Testis (tissue), 2 donors: Measurements from ENCODE around the gene OR5B17.

Experiments
- CTCF ChIP-seq, 3 experiments: fragments of 450-650 bp in 2 of 3; fragments of 200-600 bp in 1 of 3; sonication (generic) in 1 of 3; IDR thresholded peaks; one replicate each; pipeline ENCODE4 v1.5.1; 2016 to 2019; ENCODE audit warnings: antibody characterized with exemption in 3 of 3, mild to moderate bottlenecking in 2 of 3, moderate library complexity in 1 of 3
- POLR2A ChIP-seq: fragments of 450-650 bp; IDR thresholded peaks from one replicate; pipeline ENCODE4 v1.6.1; 2017; ENCODE audit warnings: antibody characterized with exemption, mild to moderate bottlenecking, moderate library complexity

- no peak for TF ChIP-seq CTCF (IDR thresholded peaks at IDR 0.05)
- TF ChIP-seq POLR2A: no peak
These were observed 4.1 kb downstream of the OR5B17 start for GRCh38 chr11:58354727-58355126.
